ENCODE results near the gene PDE4D. TPM values are rescaled to one million over a fixed set of nuclear protein-coding genes. Genes with fewer than 3 reads are reported as not detected.

Gene PDE4D
- total RNA-seq, 1 experiment from 2014 or later = 61.2 TPM

- Histone ChIP-seq H3K4me2 (ENCODE audit: low read depth, low read length, poor library complexity, severe bottlenecking) (no peak overlapping the region), H3K9me2 (replicated peaks; ENCODE audit: insufficient read depth, low read length) (no peaks in the 10 kb centered on the region), H3K4me1 (ENCODE audit: low read length) (no peaks in the 10 kb centered on the region), H3K9me3 (ENCODE audit: low read length) (no peaks in the 10 kb centered on the region), H4K20me1 (ENCODE audit: insufficient read depth, low read depth, low read length) (no peaks in the 10 kb centered on the region), H2AFZ (ENCODE audit: low read length) (no peak overlapping the region), H3K27me3 (ENCODE audit: low read length) (no peaks in the 10 kb centered on the region), H3K36me3 (ENCODE audit: insufficient read depth, low read length) (no peaks in the 10 kb centered on the region), H3K9ac (ENCODE audit: low read length) (no peak overlapping the region), H3K4me3 (ENCODE audit: low read length) (no peak overlapping the region), H3K79me2 (ENCODE audit: low read length) (no peaks in the 10 kb centered on the region), H3K27ac (ENCODE audit: low read length) (no peak overlapping the region)
- no peak for DNase-seq
These were observed 199.8 kb downstream of the PDE4D start for GRCh38 chr5:59693492-59694309.

DNA sequence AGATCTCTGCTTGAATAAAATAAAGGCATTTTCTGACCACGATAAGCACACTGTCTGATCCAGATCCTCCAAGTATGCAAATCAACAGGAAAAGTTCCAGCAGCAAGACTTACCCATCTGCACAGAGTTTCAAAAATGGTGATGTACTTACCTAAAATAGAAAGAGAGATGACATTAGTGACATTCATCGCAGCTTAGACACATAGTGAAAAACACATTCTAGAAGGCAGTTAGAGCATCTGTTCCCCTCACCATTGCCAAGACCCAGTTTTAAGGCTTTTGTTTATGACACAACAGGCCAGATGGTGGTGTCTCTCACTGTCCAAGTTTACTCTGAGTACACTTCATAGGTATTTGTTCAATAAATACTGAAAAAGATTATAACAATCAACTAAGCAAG, 207.7 kb downstream of the PDE4D start:
- H3K4me2 ChIP-seq (ENCODE audit: low read depth, low read length, poor library complexity, severe bottlenecking) = no peak overlapping the region
- no peak overlapping the region for H3K9ac ChIP-seq (ENCODE audit: low read length)

DNA sequence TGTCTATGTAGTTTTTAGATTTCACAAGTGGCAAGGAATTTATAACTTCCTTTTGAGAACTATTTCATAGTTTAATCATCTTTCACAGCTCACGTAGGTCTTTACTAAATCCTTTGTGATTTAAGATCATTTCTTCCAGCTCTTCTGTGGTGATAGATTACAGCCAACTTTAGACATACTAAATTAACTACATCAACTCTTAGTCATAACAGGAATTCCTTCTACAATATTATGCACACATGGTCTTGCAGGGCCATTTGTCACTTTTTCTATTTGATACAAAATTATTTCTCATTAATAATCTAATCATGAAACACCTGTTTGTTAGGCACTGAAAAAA, 208.4 kb downstream of the PDE4D start:
- Histone ChIP-seq H3K36me3 (ENCODE audit: insufficient read depth, low read length) (no peaks in the 10 kb centered on the region), H3K9ac (ENCODE audit: low read length) (no peak overlapping the region), H3K4me3 (ENCODE audit: low read length) (no peak overlapping the region), H3K9me2 (replicated peaks; ENCODE audit: insufficient read depth, low read length) (no peaks in the 10 kb centered on the region), H3K4me1 (ENCODE audit: low read length) (no peaks in the 10 kb centered on the region), H4K20me1 (ENCODE audit: insufficient read depth, low read depth, low read length) (no peaks in the 10 kb centered on the region), H3K27ac (ENCODE audit: low read length) (no peak overlapping the region), H3K79me2 (ENCODE audit: low read length) (no peaks in the 10 kb centered on the region), H3K9me3 (ENCODE audit: low read length) (no peaks in the 10 kb centered on the region), H2AFZ (ENCODE audit: low read length) (no peak overlapping the region), H3K4me2 (ENCODE audit: low read depth, low read length, poor library complexity, severe bottlenecking) (no peak overlapping the region), H3K27me3 (ENCODE audit: low read length) (0 out of 2 replicates have a peak, but pooled peaks cover 4% of the 10 kb centered on the region)
- no peak for DNase-seq

More for the DNA sequence above, 207.7 kb downstream of the PDE4D start:
- Histone ChIP-seq H3K27me3 (ENCODE audit: low read length) (0 out of 2 replicates have a peak, but pooled peaks cover 4% of the 10 kb centered on the region), H3K9me2 (replicated peaks; ENCODE audit: insufficient read depth, low read length) (no peaks in the 10 kb centered on the region), H2AFZ (ENCODE audit: low read length) (no peak overlapping the region), H3K27ac (ENCODE audit: low read length) (no peak overlapping the region), H3K4me3 (ENCODE audit: low read length) (no peak overlapping the region), H3K4me1 (ENCODE audit: low read length) (no peaks in the 10 kb centered on the region), H3K9me3 (ENCODE audit: low read length) (no peaks in the 10 kb centered on the region), H4K20me1 (ENCODE audit: insufficient read depth, low read depth, low read length) (no peaks in the 10 kb centered on the region), H3K79me2 (ENCODE audit: low read length) (no peaks in the 10 kb centered on the region), H3K36me3 (ENCODE audit: insufficient read depth, low read length) (no peaks in the 10 kb centered on the region)
- no peak for DNase-seq

DNA sequence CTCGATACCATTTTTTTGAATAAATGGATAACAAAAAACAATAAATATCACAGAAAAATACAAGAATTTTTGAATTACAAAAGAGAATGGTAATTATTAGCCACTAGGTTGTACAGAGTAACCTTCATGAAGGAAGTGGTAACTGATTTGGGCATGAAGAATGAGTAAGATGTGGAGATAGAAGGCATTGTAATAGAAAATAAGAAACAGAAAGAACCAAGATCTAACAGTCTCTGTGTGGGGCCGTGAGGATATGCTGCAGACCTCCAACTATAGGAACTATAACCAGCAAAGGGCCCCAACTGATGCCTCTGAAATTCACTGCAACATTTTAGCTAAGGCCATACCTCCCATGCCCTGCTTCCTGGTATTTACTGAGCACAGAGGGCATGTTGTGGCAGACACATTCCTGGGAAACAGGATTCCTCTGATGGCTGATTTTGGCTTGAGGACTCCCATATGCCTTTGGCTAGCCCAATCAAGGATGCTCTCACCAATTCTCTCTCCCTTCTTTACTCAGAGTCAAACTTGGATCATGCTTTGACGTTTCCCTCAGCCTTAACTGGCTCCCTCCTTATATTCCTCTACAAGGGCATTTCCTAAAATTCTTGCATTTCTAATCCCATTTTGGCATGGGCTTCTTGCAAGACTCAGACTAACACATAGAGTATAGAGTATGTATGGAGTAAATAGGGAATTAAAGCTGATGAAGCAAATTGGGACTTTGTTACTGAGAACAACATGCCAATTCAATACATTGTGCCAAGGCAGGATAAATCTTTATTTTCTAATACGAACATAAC, 208.9 kb downstream of the PDE4D start:
- no peaks in the 10 kb centered on the region for H3K36me3 ChIP-seq (ENCODE audit: insufficient read depth, low read length)
- no peak overlapping the region for H3K4me3 ChIP-seq (ENCODE audit: low read length)
- no peak for DNase-seq
- H3K9me3 ChIP-seq (ENCODE audit: low read length) = no peaks in the 10 kb centered on the region
- H3K27ac ChIP-seq (ENCODE audit: low read length) = no peak overlapping the region
- no peaks in the 10 kb centered on the region for H4K20me1 ChIP-seq (ENCODE audit: insufficient read depth, low read depth, low read length)
- H3K9ac ChIP-seq (ENCODE audit: low read length) = no peak overlapping the region
- H3K79me2 ChIP-seq (ENCODE audit: low read length) = no peaks in the 10 kb centered on the region
- H2AFZ ChIP-seq (ENCODE audit: low read length) = no peak overlapping the region
- H3K4me2 ChIP-seq (ENCODE audit: low read depth, low read length, poor library complexity, severe bottlenecking) = no peak overlapping the region
- 0 out of 2 replicates have a peak, but pooled peaks cover 4% of the 10 kb centered on the region for H3K27me3 ChIP-seq (ENCODE audit: low read length)
- no peaks in the 10 kb centered on the region for H3K9me2 ChIP-seq (replicated peaks; ENCODE audit: insufficient read depth, low read length)
- no peaks in the 10 kb centered on the region for H3K4me1 ChIP-seq (ENCODE audit: low read length)

DNA sequence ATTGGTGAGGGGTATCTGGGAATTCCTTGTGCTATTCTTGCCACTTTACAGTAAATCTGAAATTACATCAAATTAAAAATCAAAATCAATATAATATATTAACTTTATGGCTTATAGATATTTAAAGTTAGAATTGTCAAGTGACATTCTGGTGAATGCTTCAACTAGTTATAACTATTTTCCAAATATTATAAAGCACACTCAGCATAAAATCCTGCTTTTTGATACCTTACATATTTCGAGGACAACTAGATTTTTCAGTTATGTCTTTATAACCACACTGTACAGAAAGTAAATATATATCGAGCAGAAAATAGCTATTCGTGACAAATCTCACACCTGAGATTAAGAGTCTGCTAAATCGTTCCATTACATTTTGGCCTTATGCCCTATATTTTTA, 210.2 kb downstream of the PDE4D start:
- H3K27me3 ChIP-seq (ENCODE audit: low read length) = 0 out of 2 replicates have a peak, but pooled peaks cover 4% of the 10 kb centered on the region
- H3K4me2 ChIP-seq (ENCODE audit: low read depth, low read length, poor library complexity, severe bottlenecking) = no peak overlapping the region
- no peaks in the 10 kb centered on the region for H3K4me1 ChIP-seq (ENCODE audit: low read length)
- H3K9ac ChIP-seq (ENCODE audit: low read length) = no peak overlapping the region
- no peaks in the 10 kb centered on the region for H3K9me2 ChIP-seq (replicated peaks; ENCODE audit: insufficient read depth, low read length)
- H4K20me1 ChIP-seq (ENCODE audit: insufficient read depth, low read depth, low read length) = no peaks in the 10 kb centered on the region
- no peak overlapping the region for H2AFZ ChIP-seq (ENCODE audit: low read length)
- no peak overlapping the region for H3K27ac ChIP-seq (ENCODE audit: low read length)
- H3K4me3 ChIP-seq (ENCODE audit: low read length) = no peak overlapping the region
- no peaks in the 10 kb centered on the region for H3K36me3 ChIP-seq (ENCODE audit: insufficient read depth, low read length)
- no peaks in the 10 kb centered on the region for H3K9me3 ChIP-seq (ENCODE audit: low read length)
- no peaks in the 10 kb centered on the region for H3K79me2 ChIP-seq (ENCODE audit: low read length)
- no peak for DNase-seq

GRCh38 chr5:59682542-59682941, 211.0 kb downstream of the PDE4D start:
- Histone ChIP-seq H3K4me2 (ENCODE audit: low read depth, low read length, poor library complexity, severe bottlenecking) (no peak overlapping the region), H3K4me1 (ENCODE audit: low read length) (no peaks in the 10 kb centered on the region), H3K9me2 (replicated peaks; ENCODE audit: insufficient read depth, low read length) (no peaks in the 10 kb centered on the region), H2AFZ (ENCODE audit: low read length) (no peak overlapping the region), H3K9me3 (ENCODE audit: low read length) (no peaks in the 10 kb centered on the region), H4K20me1 (ENCODE audit: insufficient read depth, low read depth, low read length) (no peaks in the 10 kb centered on the region), H3K9ac (ENCODE audit: low read length) (no peak overlapping the region), H3K36me3 (ENCODE audit: insufficient read depth, low read length) (no peaks in the 10 kb centered on the region), H3K4me3 (ENCODE audit: low read length) (no peak overlapping the region), H3K79me2 (ENCODE audit: low read length) (no peaks in the 10 kb centered on the region), H3K27me3 (ENCODE audit: low read length) (0 out of 2 replicates have a peak, but pooled peaks cover 4% of the 10 kb centered on the region), H3K27ac (ENCODE audit: low read length) (no peak overlapping the region)
- no peak for DNase-seq

GRCh38 chr5:59678943-59679342, 214.6 kb downstream of the PDE4D start:
- Histone ChIP-seq H3K9me2 (replicated peaks; ENCODE audit: insufficient read depth, low read length) (no peaks in the 10 kb centered on the region), H3K4me1 (ENCODE audit: low read length) (no peaks in the 10 kb centered on the region), H3K9ac (ENCODE audit: low read length) (no peak overlapping the region), H3K4me2 (ENCODE audit: low read depth, low read length, poor library complexity, severe bottlenecking) (no peak overlapping the region), H4K20me1 (ENCODE audit: insufficient read depth, low read depth, low read length) (no peaks in the 10 kb centered on the region), H3K27ac (ENCODE audit: low read length) (no peak overlapping the region), H3K79me2 (ENCODE audit: low read length) (no peaks in the 10 kb centered on the region), H3K27me3 (ENCODE audit: low read length) (0 out of 2 replicates have a peak, but pooled peaks cover 2% of the 10 kb centered on the region), H3K36me3 (ENCODE audit: insufficient read depth, low read length) (no peaks in the 10 kb centered on the region), H3K9me3 (ENCODE audit: low read length) (no peaks in the 10 kb centered on the region), H3K4me3 (ENCODE audit: low read length) (no peak overlapping the region), H2AFZ (ENCODE audit: low read length) (no peak overlapping the region)
- no peak for DNase-seq

DNA sequence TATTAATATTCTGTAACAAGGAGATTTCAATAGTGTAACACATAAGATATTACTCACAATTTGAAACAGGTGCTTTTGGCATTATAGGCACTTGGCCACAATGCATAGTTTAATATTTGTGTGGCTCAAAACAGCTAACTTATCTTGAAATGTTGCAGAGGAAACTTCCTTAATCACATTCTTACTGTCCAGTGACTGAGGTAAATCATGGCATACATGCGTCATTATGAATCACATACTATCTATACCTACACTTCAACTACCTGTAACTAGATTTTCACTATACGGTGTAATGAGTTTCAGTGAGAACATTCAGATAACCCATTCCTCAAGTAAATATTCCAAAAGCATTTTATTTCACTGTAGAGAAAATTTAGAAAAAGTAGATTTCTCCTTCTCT, 218.8 kb downstream of the PDE4D start:
- Histone ChIP-seq H3K4me2 (ENCODE audit: low read depth, low read length, poor library complexity, severe bottlenecking) (no peak overlapping the region), H4K20me1 (ENCODE audit: insufficient read depth, low read depth, low read length) (peaks cover 4% of the 10 kb centered on the region), H3K36me3 (ENCODE audit: insufficient read depth, low read length) (no peaks in the 10 kb centered on the region), H2AFZ (ENCODE audit: low read length) (no peak overlapping the region), H3K9me2 (replicated peaks; ENCODE audit: insufficient read depth, low read length) (no peaks in the 10 kb centered on the region), H3K4me3 (ENCODE audit: low read length) (no peak overlapping the region), H3K27ac (ENCODE audit: low read length) (no peak overlapping the region), H3K9ac (ENCODE audit: low read length) (no peak overlapping the region), H3K4me1 (ENCODE audit: low read length) (no peaks in the 10 kb centered on the region), H3K27me3 (ENCODE audit: low read length) (no peaks in the 10 kb centered on the region), H3K9me3 (ENCODE audit: low read length) (no peaks in the 10 kb centered on the region), H3K79me2 (ENCODE audit: low read length) (no peaks in the 10 kb centered on the region)
- no peak for DNase-seq

All from Karpas-422 (cell line).